OCI-LY3 (cell line): ENCODE measurements around the gene PIWIL4.

Experiments
- H2AFZ ChIP-seq: fragments of 200-600, 300-600 bp; shearing (Covaris generic); 2 replicates; pipeline ENCODE4 v1.6.0; 2014; ENCODE audit warnings: antibody characterized with exemption, low read depth, low read length
- H3K27ac ChIP-seq: fragments of 200-600, 300-600 bp; sonication (generic); 2 replicates; pipeline ENCODE4 v1.5.1; 2014; ENCODE audit warnings: mild to moderate bottlenecking, low read length, moderate library complexity, mixed read lengths
- H3K27me3 ChIP-seq: fragments of 200-600, 300-600 bp; sonication (generic); 2 replicates; pipeline ENCODE4 v1.6.1; 2014; ENCODE audit warnings: low read depth, low read length, mixed read lengths
- H3K36me3 ChIP-seq: fragments of 200-600, 300-600 bp; sonication (generic); replicated peaks from 2 replicates; pipeline ENCODE3; 2014; ENCODE audit warnings: low read depth, low read length, mixed read lengths
- H3K4me1 ChIP-seq: fragments of 300-600, 200-600 bp; sonication (generic); 2 replicates; pipeline ENCODE4 v1.6.1; 2014; ENCODE audit warnings: low read length, mixed read lengths
- H3K4me2 ChIP-seq: fragments of 200-600, 300-600 bp; sonication (generic); 2 replicates; pipeline ENCODE4 v1.6.1; 2014; ENCODE audit warnings: low read length, mixed read lengths
- H3K4me3 ChIP-seq: fragments of 300-600, 200-600 bp; sonication (generic); 2 replicates; pipeline ENCODE4 v1.5.1; 2014; ENCODE audit warnings: antibody characterized with exemption, mild to moderate bottlenecking, low read length, moderate library complexity
- H3K79me2 ChIP-seq: fragments of 300-600, 200-600 bp; shearing (Covaris generic); 2 replicates; pipeline ENCODE4 v1.6.1; 2014; ENCODE audit warnings: mild to moderate bottlenecking, low read length, mixed read lengths
- H3K9ac ChIP-seq: fragments of 300-600, 200-600 bp; shearing (Covaris generic); 2 replicates; pipeline ENCODE4 v1.6.0; 2014; ENCODE audit warnings: mild to moderate bottlenecking, low read length, moderate library complexity
- H3K9me3 ChIP-seq: fragments of 200-600, 300-600 bp; shearing (Covaris generic); 2 replicates; pipeline ENCODE4 v1.6.1; 2014; ENCODE audit warnings: low read length, mixed read lengths; ENCODE audit not compliant: insufficient read depth
- H4K20me1 ChIP-seq: fragments of 200-600, 300-600 bp; sonication (generic); 2 replicates; pipeline ENCODE4 v1.6.1; 2016; ENCODE audit warnings: low read length, mixed read lengths; ENCODE audit not compliant: insufficient read depth
- CTCF ChIP-seq: fragments of 200-600, 300-600 bp; sonication (generic); IDR thresholded peaks from 2 replicates; pipeline ENCODE4 v1.5.1; 2014; ENCODE audit warnings: antibody characterized with exemption, low read length, low read depth
- EZH2phosphoT487 ChIP-seq: fragments of 200-600 bp; shearing (Covaris generic); IDR thresholded peaks from 2 replicates; pipeline ENCODE4 v1.6.1; 2018; ENCODE audit warnings: antibody characterized with exemption, mixed run types, low read depth

Gene PIWIL4

GRCh38 chr11:94647926-94648325, 80.8 kb downstream of the PIWIL4 start:
- Histone ChIP-seq H3K27ac (no peak overlapping the region), H3K4me2 (no peak overlapping the region), H3K27me3 (no peaks in the 10 kb centered on the region), H2AFZ (no peak overlapping the region), H3K9me3 (no peaks in the 10 kb centered on the region), H3K36me3 (no peaks in the 10 kb centered on the region), H3K4me3 (no peak overlapping the region), H3K79me2 (no peaks in the 10 kb centered on the region), H3K9ac (no peak overlapping the region), H4K20me1 (no peaks in the 10 kb centered on the region), H3K4me1 (no peaks in the 10 kb centered on the region)
- TF ChIP-seq EZH2phosphoT487 (no peak), CTCF (no peak)

- Histone ChIP-seq H4K20me1 (no peaks in the 10 kb centered on the region), H2AFZ (no peak overlapping the region), H3K9ac (no peak overlapping the region), H3K36me3 (no peaks in the 10 kb centered on the region), H3K9me3 (no peaks in the 10 kb centered on the region), H3K4me3 (no peak overlapping the region), H3K79me2 (no peaks in the 10 kb centered on the region), H3K27me3 (no peaks in the 10 kb centered on the region), H3K4me1 (no peaks in the 10 kb centered on the region), H3K27ac (no peak overlapping the region), H3K4me2 (no peak overlapping the region)
- TF ChIP-seq CTCF (no peak), EZH2phosphoT487 (no peak)
Observed at GRCh38 chr11:94648789-94649188, 81.6 kb downstream of the PIWIL4 start.

GRCh38 chr11:94649254-94649653, 82.1 kb downstream of the PIWIL4 start:
- no peaks in the 10 kb centered on the region for H3K79me2 ChIP-seq
- H3K27ac ChIP-seq, result no peak overlapping the region
- no peaks in the 10 kb centered on the region for H4K20me1 ChIP-seq
- H2AFZ ChIP-seq, result no peak overlapping the region
- no peaks in the 10 kb centered on the region for H3K36me3 ChIP-seq
- TF ChIP-seq CTCF (no peak), EZH2phosphoT487 (no peak)
- H3K4me2 ChIP-seq, result no peak overlapping the region
- H3K27me3 ChIP-seq, result no peaks in the 10 kb centered on the region
- H3K4me3 ChIP-seq, result no peak overlapping the region
- no peak overlapping the region for H3K9ac ChIP-seq
- no peaks in the 10 kb centered on the region for H3K9me3 ChIP-seq
- no peaks in the 10 kb centered on the region for H3K4me1 ChIP-seq

GRCh38 chr11:94649964-94650623, 82.9 kb downstream of the PIWIL4 start:
- no peaks in the 10 kb centered on the region for H3K27me3 ChIP-seq
- no peak overlapping the region for H2AFZ ChIP-seq
- no peaks in the 10 kb centered on the region for H3K36me3 ChIP-seq
- no peak overlapping the region for H3K4me2 ChIP-seq
- no peak overlapping the region for H3K27ac ChIP-seq
- H3K4me1 ChIP-seq, result no peaks in the 10 kb centered on the region
- H3K79me2 ChIP-seq, result no peaks in the 10 kb centered on the region
- no peaks in the 10 kb centered on the region for H3K9me3 ChIP-seq
- H4K20me1 ChIP-seq, result no peaks in the 10 kb centered on the region
- no peak overlapping the region for H3K9ac ChIP-seq
- TF ChIP-seq EZH2phosphoT487 (no peak), CTCF (no peak)
- no peak overlapping the region for H3K4me3 ChIP-seq
